Measurements from ENCODE around the gene MCC.

DNA sequence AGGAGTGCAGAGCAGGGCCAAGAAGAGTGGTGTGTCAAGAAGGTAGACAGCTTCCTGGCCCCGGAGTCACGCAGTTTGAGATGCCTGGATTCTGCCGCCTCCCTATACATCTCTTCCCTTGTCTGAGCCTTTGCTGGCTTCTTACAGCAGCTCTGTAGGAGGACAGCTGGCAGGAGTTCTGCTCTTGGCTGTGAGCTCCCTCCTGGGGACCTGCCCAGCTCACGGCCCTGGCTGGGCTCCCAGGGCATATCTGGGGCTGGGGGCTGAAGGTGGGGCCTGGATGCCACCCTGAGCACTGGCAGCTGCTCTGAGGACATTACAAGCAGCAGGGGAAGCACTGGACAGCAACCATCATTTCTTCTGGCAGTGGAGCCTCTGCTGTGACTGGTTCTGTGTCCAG lies 52.7 kb downstream of the MCC start:
- TF ChIP-seq POLR2A (IDR thresholded peaks at IDR 0.05; ENCODE audit: low read length) = no peak
- no peak for TF ChIP-seq GATA1 (IDR thresholded peaks at IDR 0.05; ENCODE audit: low read depth, low read length)

All from erythroblast (primary cell).